H9 (cell line): ENCODE measurements around the gene HAPLN1. TPM values are rescaled to one million over a fixed set of nuclear protein-coding genes. Genes with fewer than 3 reads are reported as not detected.

Experiments
- DNase-seq: peaks from one replicate; pipeline ENCODE4 v3.0.0-alpha.2; 2017
- H2AFZ ChIP-seq: one replicate; pipeline ENCODE4 v1.6.1; 2013; ENCODE audit warnings: mild to moderate bottlenecking, low read length, control low read depth, moderate library complexity
- H2AK5ac ChIP-seq: 2 replicates; pipeline ENCODE4 v1.6.1; 2013; ENCODE audit warnings: low read length, control low read depth, mixed read lengths; ENCODE audit not compliant: insufficient read length
- H2BK120ac ChIP-seq: one replicate; pipeline ENCODE4 v1.6.1; 2013; ENCODE audit warnings: low read depth, mild to moderate bottlenecking, low read length, control low read depth, inconsistent platforms; ENCODE audit not compliant: poor library complexity, severe bottlenecking
- H2BK12ac ChIP-seq: 2 replicates; pipeline ENCODE4 v1.6.1; 2013; ENCODE audit warnings: low read length, control low read depth, mixed read lengths, low read depth; ENCODE audit not compliant: insufficient read length
- H2BK15ac ChIP-seq: 2 replicates; pipeline ENCODE4 v1.6.1; 2013; ENCODE audit warnings: low read depth, low read length, control low read depth
- H2BK20ac ChIP-seq: one replicate; pipeline ENCODE4 v1.6.1; 2013; ENCODE audit warnings: low read depth, mild to moderate bottlenecking, low read length, control low read depth, inconsistent platforms; ENCODE audit not compliant: poor library complexity, severe bottlenecking
- H2BK5ac ChIP-seq: 2 replicates; pipeline ENCODE4 v1.6.1; 2013; ENCODE audit warnings: low read length, control low read depth, mixed read lengths; ENCODE audit not compliant: insufficient read length
- H3K14ac ChIP-seq: 2 replicates; pipeline ENCODE4 v1.6.1; 2013; ENCODE audit warnings: low read length, control low read depth; ENCODE audit not compliant: insufficient read depth
- H3K18ac ChIP-seq: 2 replicates; pipeline ENCODE4 v1.6.1; 2013; ENCODE audit warnings: low read depth, mild to moderate bottlenecking, mixed read lengths, low read length, control low read depth; ENCODE audit not compliant: insufficient read length
- H3K23ac ChIP-seq: 2 replicates; pipeline ENCODE4 v1.6.1; 2013; ENCODE audit warnings: low read length, control low read depth, mixed read lengths, low read depth; ENCODE audit not compliant: insufficient read length
- H3K23me2 ChIP-seq: 2 replicates; pipeline ENCODE4 v1.6.1; 2013; ENCODE audit warnings: low read depth, mild to moderate bottlenecking, mixed read lengths, low read length, control low read depth; ENCODE audit not compliant: insufficient read length, poor library complexity, severe bottlenecking
- H3K27ac ChIP-seq: 2 replicates; pipeline ENCODE4 v1.5.1; 2013; ENCODE audit warnings: low read length, control low read depth, mixed read lengths, low read depth; ENCODE audit not compliant: insufficient read length
- H3K27me3 ChIP-seq: 2 replicates; pipeline ENCODE4 v1.6.1; 2013; ENCODE audit warnings: low read length, control low read depth, inconsistent platforms; ENCODE audit not compliant: insufficient read depth
- H3K4ac ChIP-seq: 2 replicates; pipeline ENCODE4 v1.6.1; 2013; ENCODE audit warnings: low read depth, mild to moderate bottlenecking, control low read depth, inconsistent platforms, low read length, moderate library complexity
- H3K4me1 ChIP-seq: 2 replicates; pipeline ENCODE4 v1.6.1; 2013; ENCODE audit warnings: low read length, control low read depth, inconsistent platforms; ENCODE audit not compliant: insufficient read depth
- H3K4me2 ChIP-seq: 2 replicates; pipeline ENCODE4 v1.6.1; 2013; ENCODE audit warnings: low read length, control low read depth, mixed read lengths; ENCODE audit not compliant: insufficient read length, insufficient read depth
- H3K56ac ChIP-seq: 2 replicates; pipeline ENCODE4 v1.6.1; 2013; ENCODE audit warnings: low read depth, mild to moderate bottlenecking, mixed read lengths, low read length, control low read depth; ENCODE audit not compliant: insufficient read length
- H3K79me1 ChIP-seq: 2 replicates; pipeline ENCODE4 v1.6.1; 2013; ENCODE audit warnings: low read depth, mild to moderate bottlenecking, moderate library complexity, low read length, control low read depth, inconsistent platforms; ENCODE audit not compliant: insufficient read depth, poor library complexity, severe bottlenecking
- H3K79me2 ChIP-seq: 2 replicates; pipeline ENCODE4 v1.6.1; 2013; ENCODE audit warnings: low read length, control low read depth, inconsistent platforms; ENCODE audit not compliant: insufficient read depth
- H3K9ac ChIP-seq: 2 replicates; pipeline ENCODE4 v1.6.1; 2013; ENCODE audit warnings: low read length, control low read depth, mixed read lengths; ENCODE audit not compliant: insufficient read length; ENCODE audit errors: extremely low read depth
- H3K9me3 ChIP-seq: one replicate; pipeline ENCODE4 v1.6.1; 2013; ENCODE audit warnings: low read depth, low read length, inconsistent platforms; ENCODE audit not compliant: control insufficient read depth
- H3T11ph ChIP-seq: one replicate; pipeline ENCODE4 v1.6.1; 2013; ENCODE audit warnings: mild to moderate bottlenecking, low read length, control low read depth, inconsistent platforms
- H4K20me1 ChIP-seq: one replicate; pipeline ENCODE4 v1.6.1; 2013; ENCODE audit not compliant: control insufficient read depth, insufficient read length, insufficient read depth
- H4K5ac ChIP-seq: 2 replicates; pipeline ENCODE4 v1.6.1; 2013; ENCODE audit warnings: low read depth, mild to moderate bottlenecking, mixed read lengths, low read length, control low read depth; ENCODE audit not compliant: insufficient read length
- H4K8ac ChIP-seq: replicated peaks from 2 replicates; pipeline ENCODE4 v1.6.1; 2013; ENCODE audit warnings: low read length, control low read depth, mixed read lengths, low read depth; ENCODE audit not compliant: insufficient read length
- H4K91ac ChIP-seq: 2 replicates; pipeline ENCODE4 v1.6.1; 2013; ENCODE audit warnings: low read depth, mild to moderate bottlenecking, moderate library complexity, mixed read lengths, low read length, control low read depth; ENCODE audit not compliant: insufficient read length
- H3K27ac Mint-ChIP-seq, 3 experiments: 2 replicates in 2 of 3; 3 replicates in 1 of 3; pipeline ENCODE4 v1.8.0; 2020 to 2021; ENCODE audit warnings: mixed read lengths in 3 of 3, mild to moderate bottlenecking in 1 of 3, moderate library complexity in 1 of 3
- H3K27me3 Mint-ChIP-seq: 2 replicates; pipeline ENCODE4 v1.8.0; 2021; ENCODE audit warnings: low read depth, mild to moderate bottlenecking, moderate library complexity, mixed read lengths
- H3K36me3 Mint-ChIP-seq, 3 experiments: 2 replicates in 2 of 3; 3 replicates in 1 of 3; pipeline ENCODE4 v1.8.0; 2020 to 2021; ENCODE audit warnings: low read depth in 3 of 3, mixed read lengths in 3 of 3; ENCODE audit not compliant: insufficient read depth in 1 of 3
- H3K4me1 Mint-ChIP-seq, 2 experiments: 2 replicates each; pipeline ENCODE4 v1.8.0; 2020; ENCODE audit warnings: mixed read lengths in 2 of 2
- H3K4me3 Mint-ChIP-seq, 2 experiments: 2 replicates in 1 of 2; 3 replicates in 1 of 2; pipeline ENCODE4 v1.8.0; 2020 to 2021; ENCODE audit warnings: mild to moderate bottlenecking in 2 of 2, mixed read lengths in 2 of 2, moderate library complexity in 1 of 2
- H3K9me3 Mint-ChIP-seq, 2 experiments: 2 replicates in 1 of 2; 3 replicates in 1 of 2; pipeline ENCODE4 v1.8.0; 2020; ENCODE audit warnings: mild to moderate bottlenecking in 2 of 2, mixed read lengths in 2 of 2, moderate library complexity in 1 of 2
- CTCF ChIP-seq: fragments of 200-600 bp; sonication (generic); conservative IDR thresholded peaks from 3 replicates; pipeline ENCODE4 v1.8.0; 2021; ENCODE audit warnings: antibody characterized with exemption, mild to moderate bottlenecking
- WGBS: extraction: QIAGEN DNeasy Blood & Tissue Kit; methylation state at CpG from one replicate; pipeline ENCODE4 v1.1.7; 2013; ENCODE audit warnings: missing lambda C conversion rate, low lambda C conversion rate, mixed read lengths; ENCODE audit not compliant: insufficient read length; ENCODE audit errors: extremely low coverage; 5-methylcytosine and 5-hydroxymethylcytosine counted together
- total RNA-seq: library from RNA; stranded (reverse); gene quantifications from 2 replicates; pipeline ENCODE4 v1.2.1, GENCODE V29; 2021

Gene HAPLN1
- total RNA-seq, 1 experiment from 2014 or later, result 0.22 TPM

GRCh38 chr5:83687124-83687619, 33.5 kb downstream of the HAPLN1 start:
- no peaks in the 10 kb centered on the region; a peak in 1 of 5 replicates for H3K9me3 Mint-ChIP-seq
- no peak overlapping the region for H3K4ac ChIP-seq
- H3K79me2 ChIP-seq, result no peaks in the 10 kb centered on the region
- no peak overlapping the region for H3T11ph ChIP-seq
- H2BK20ac ChIP-seq, result no peak overlapping the region
- H4K8ac ChIP-seq, result no peak overlapping the region
- no peak overlapping the region for H3K18ac ChIP-seq
- no peak overlapping the region for H3K27ac ChIP-seq
- no peak overlapping the region for H2BK120ac ChIP-seq
- H4K5ac ChIP-seq, result no peak overlapping the region
- H2BK15ac ChIP-seq, result no peak overlapping the region
- no peak overlapping the region for H3K4me3 Mint-ChIP-seq
- no peak overlapping the region for H4K91ac ChIP-seq
- no peaks in the 10 kb centered on the region for H3K36me3 Mint-ChIP-seq
- no peaks in the 10 kb centered on the region; the same call in 1 of the 2 replicates for H3K27me3 Mint-ChIP-seq
- no peaks in the 10 kb centered on the region for H3K23me2 ChIP-seq
- no peak overlapping the region for H3K56ac ChIP-seq
- H2BK5ac ChIP-seq, result no peak overlapping the region
- DNase-seq, result no peak
- no peak overlapping the region for H3K14ac ChIP-seq
- no peaks in the 10 kb centered on the region for H3K9me3 ChIP-seq
- no peak overlapping the region for H2BK12ac ChIP-seq
- no peaks in the 10 kb centered on the region for H3K79me1 ChIP-seq
- no peak overlapping the region for H2AFZ ChIP-seq
- TF ChIP-seq CTCF, result no peak
- H3K23ac ChIP-seq, result no peak overlapping the region
- no peak overlapping the region for H3K27ac Mint-ChIP-seq
- peaks cover 10% of the 10 kb centered on the region; the same call in 1 of the 2 replicates for H3K4me1 ChIP-seq
- no peak overlapping the region for H3K9ac ChIP-seq
- no peak overlapping the region for H3K4me2 ChIP-seq
- no peaks in the 10 kb centered on the region for H4K20me1 ChIP-seq
- H2AK5ac ChIP-seq, result no peak overlapping the region
- H3K27me3 ChIP-seq, result no peaks in the 10 kb centered on the region
- peaks cover 36 to 38% of the 10 kb centered on the region in 2 experiments for H3K4me1 Mint-ChIP-seq
- no CpG with 5 or more reads among the region's 2 CpGs for WGBS
